OCI-LY1 (cell line): ENCODE measurements around the gene SIM2.

ENCODE experiments used
- H2AFZ ChIP-seq: fragments of 200-600 bp; sonication (generic), shearing (Covaris generic); 2 replicates; pipeline ENCODE4 v1.6.0; 2014; ENCODE audit warnings: antibody characterized with exemption, mild to moderate bottlenecking, low read length
- H3F3A ChIP-seq: fragments of 200-600 bp; sonication (generic), shearing (Covaris generic); 2 replicates; pipeline ENCODE4 v1.6.0; 2014; ENCODE audit warnings: mild to moderate bottlenecking, antibody characterized with exemption, low read length, moderate library complexity; ENCODE audit not compliant: insufficient read depth
- H3K27ac ChIP-seq: fragments of 200-600 bp; sonication (generic); 2 replicates; pipeline ENCODE4 v1.5.1; 2014; ENCODE audit warnings: low read length, mixed run types, mild to moderate bottlenecking, low read depth; ENCODE audit not compliant: poor library complexity, severe bottlenecking
- H3K27me3 ChIP-seq: fragments of 200-600 bp; sonication (generic); 2 replicates; pipeline ENCODE4 v1.6.0; 2014; ENCODE audit warnings: antibody characterized with exemption, mild to moderate bottlenecking, low read length, moderate library complexity; ENCODE audit not compliant: insufficient read depth
- H3K36me3 ChIP-seq: fragments of 200-600 bp; sonication (generic); 2 replicates; pipeline ENCODE4 v1.6.1; 2014; ENCODE audit warnings: mild to moderate bottlenecking, antibody characterized with exemption, low read length, moderate library complexity, mixed read lengths; ENCODE audit not compliant: insufficient read depth
- H3K4me1 ChIP-seq: fragments of 200-600 bp; sonication (generic); 2 replicates; pipeline ENCODE4 v1.5.1; 2014; ENCODE audit warnings: mild to moderate bottlenecking, low read length, moderate library complexity; ENCODE audit not compliant: insufficient read depth, severe bottlenecking
- H3K4me2 ChIP-seq: fragments of 200-600 bp; sonication (generic), shearing (Covaris generic); 2 replicates; pipeline ENCODE4 v1.6.1; 2014; ENCODE audit warnings: low read length
- H3K4me3 ChIP-seq: fragments of 200-600 bp; sonication (generic); 2 replicates; pipeline ENCODE4 v1.5.1; 2014; ENCODE audit warnings: low read length, low read depth, mild to moderate bottlenecking, mixed read lengths; ENCODE audit not compliant: poor library complexity, severe bottlenecking
- H3K79me2 ChIP-seq: fragments of 200-600 bp; shearing (Covaris generic); 2 replicates; pipeline ENCODE4 v1.6.1; 2016; ENCODE audit warnings: mixed run types, low read length, mixed read lengths; ENCODE audit not compliant: insufficient read depth
- H3K9ac ChIP-seq: fragments of 200-600 bp; sonication (generic), shearing (Covaris generic); 2 replicates; pipeline ENCODE4 v1.6.1; 2014; ENCODE audit warnings: mild to moderate bottlenecking, low read length, mixed read lengths
- H3K9me2 ChIP-seq: fragments of 200-600 bp; sonication (generic), shearing (Covaris generic); 2 replicates; pipeline ENCODE4 v1.6.1; 2014; ENCODE audit warnings: low read depth, mild to moderate bottlenecking, low read length, mixed read lengths
- H3K9me3 ChIP-seq: fragments of 200-600 bp; shearing (Covaris generic); 2 replicates; pipeline ENCODE4 v1.6.1; 2014; ENCODE audit warnings: low read length, mixed read lengths
- H4K20me1 ChIP-seq: fragments of 200-600 bp; sonication (generic), shearing (Covaris generic); 2 replicates; pipeline ENCODE4 v1.6.0; 2016; ENCODE audit warnings: mild to moderate bottlenecking, low read length; ENCODE audit not compliant: insufficient read depth
- CTCF ChIP-seq: fragments of 200-600 bp; sonication (generic), shearing (Covaris generic); IDR thresholded peaks from 2 replicates; pipeline ENCODE4 v1.5.1; 2017; ENCODE audit warnings: mild to moderate bottlenecking, antibody characterized with exemption, low read length, moderate library complexity, mixed read lengths
- EZH2 ChIP-seq: fragments of 200-600 bp; sonication (generic), shearing (Covaris generic); IDR thresholded peaks from 2 replicates; pipeline ENCODE4 v1.8.0; 2017; ENCODE audit warnings: borderline replicate concordance, mixed run types, mild to moderate bottlenecking, antibody characterized with exemption, low read length, moderate library complexity, mixed read lengths

SIM2 gene

GRCh38 chr21:36783612-36784374, 84.9 kb downstream of the SIM2 start:
- Histone ChIP-seq H3K9me3 (no peaks in the 10 kb centered on the region), H3K4me2 (no peak overlapping the region), H2AFZ (no peak overlapping the region), H3K36me3 (no peaks in the 10 kb centered on the region), H3K27ac (no peak overlapping the region), H3K4me1 (no peaks in the 10 kb centered on the region), H3K27me3 (no peaks in the 10 kb centered on the region), H3K9ac (no peak overlapping the region), H4K20me1 (no peaks in the 10 kb centered on the region), H3K79me2 (no peaks in the 10 kb centered on the region), H3F3A (no peaks in the 10 kb centered on the region), H3K9me2 (no peaks in the 10 kb centered on the region), H3K4me3 (no peak overlapping the region)
- TF ChIP-seq EZH2 (no peak), CTCF (no peak)

DNA sequence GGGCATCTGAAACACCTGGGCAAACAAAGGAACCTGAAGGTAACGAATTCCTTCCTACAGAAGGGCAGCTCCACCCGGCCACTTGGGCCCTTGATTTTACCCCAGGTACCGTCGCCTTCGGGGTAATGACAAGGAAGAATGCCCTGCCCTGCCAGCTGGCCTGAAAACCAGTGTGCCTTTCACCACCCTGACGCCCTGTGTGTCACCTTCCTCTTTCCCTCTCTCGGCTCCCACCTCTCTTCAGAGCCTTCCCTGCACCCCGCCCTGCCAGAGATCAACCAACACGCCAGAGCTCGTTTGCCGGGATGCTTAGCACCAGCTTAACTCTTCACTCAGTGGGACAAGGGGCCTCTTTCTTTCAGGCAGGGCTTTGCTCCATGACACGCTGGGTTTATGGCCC, 86.0 kb downstream of the SIM2 start:
- Histone ChIP-seq H3K4me2 (no peak overlapping the region), H3F3A (no peaks in the 10 kb centered on the region), H4K20me1 (no peaks in the 10 kb centered on the region), H3K9me3 (no peaks in the 10 kb centered on the region), H3K27me3 (no peaks in the 10 kb centered on the region), H3K36me3 (no peaks in the 10 kb centered on the region), H3K4me1 (no peaks in the 10 kb centered on the region), H2AFZ (no peak overlapping the region), H3K9me2 (no peaks in the 10 kb centered on the region), H3K4me3 (no peak overlapping the region), H3K79me2 (no peaks in the 10 kb centered on the region), H3K9ac (no peak overlapping the region), H3K27ac (no peak overlapping the region)
- TF ChIP-seq CTCF, result no peak
- TF ChIP-seq EZH2, result no peak

DNA sequence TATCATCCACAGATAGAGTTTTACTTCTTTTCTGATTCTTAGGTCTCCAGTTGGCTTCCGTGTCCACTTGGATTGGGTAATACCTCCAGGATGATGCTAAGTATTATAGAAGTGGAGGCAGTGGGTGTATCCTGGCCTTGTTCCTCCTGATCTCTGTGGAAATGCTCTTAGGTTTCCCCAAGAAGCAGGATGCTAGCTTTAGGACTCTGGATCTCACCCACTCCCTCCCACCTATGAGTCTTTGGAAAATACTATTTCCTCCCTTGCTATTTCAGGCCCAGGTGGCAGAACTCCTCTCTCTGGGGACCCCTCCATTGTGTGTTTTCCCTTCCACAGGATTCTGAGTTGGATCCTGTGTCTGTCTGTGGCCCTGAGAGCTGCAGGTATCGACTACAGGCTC, 86.7 kb downstream of the SIM2 start:
- H3K27ac ChIP-seq, result no peak overlapping the region
- H3K9me2 ChIP-seq, result no peaks in the 10 kb centered on the region
- no peak for TF ChIP-seq EZH2
- TF ChIP-seq CTCF, result no peak
- no peak overlapping the region for H2AFZ ChIP-seq
- H3K4me2 ChIP-seq, result no peak overlapping the region
- H3K9me3 ChIP-seq, result no peaks in the 10 kb centered on the region
- H3K4me3 ChIP-seq, result no peak overlapping the region
- H3K27me3 ChIP-seq, result no peaks in the 10 kb centered on the region
- no peaks in the 10 kb centered on the region for H3K79me2 ChIP-seq
- H3K9ac ChIP-seq, result no peak overlapping the region
- no peaks in the 10 kb centered on the region for H3F3A ChIP-seq
- no peaks in the 10 kb centered on the region for H3K4me1 ChIP-seq
- H3K36me3 ChIP-seq, result no peaks in the 10 kb centered on the region
- no peaks in the 10 kb centered on the region for H4K20me1 ChIP-seq
